ENCODE results near the gene ZNF691. TPM values are rescaled to one million over a fixed set of nuclear protein-coding genes. Genes with fewer than 3 reads are reported as not detected.

Gene ZNF691
- total and polyA plus RNA-seq, 2 donors from 2014 or later, result 11.7 to 17.3 TPM

GRCh38 chr1:42886046-42886739 is 39.8 kb downstream of the ZNF691 start:
- Histone ChIP-seq H3K4me3 (ENCODE audit: low read length in 3 of 3) (no peak overlapping the region), H3K36me3 (ENCODE audit: control insufficient read depth in 2 of 3, insufficient read depth in 3 of 3, low read length in 3 of 3) (no peaks in the 10 kb centered on the region), H3K27ac (ENCODE audit: low read depth in 2 of 2, low read length in 2 of 2) (no peak overlapping the region), H3K4me1 (ENCODE audit: control insufficient read depth in 2 of 3, insufficient read depth in 2 of 3, low read depth in 1 of 3, low read length in 3 of 3) (no peaks in the 10 kb centered on the region), H3K9me3 (ENCODE audit: control insufficient read depth in 2 of 3, insufficient read depth in 1 of 3, low read length in 3 of 3) (no peaks in the 10 kb centered on the region), H3K27me3 (ENCODE audit: control insufficient read depth, insufficient read depth, low read length) (no peaks in the 10 kb centered on the region), H3K9ac (ENCODE audit: low read length in 3 of 3) (no peak overlapping the region)
- TF ChIP-seq CTCF (IDR thresholded peaks at IDR 0.05; ENCODE audit: borderline replicate concordance, extremely low read depth, insufficient read depth), result no peak
- FAIRE-seq (no peak), DNase-seq (no peak)
- intact Hi-C loops (cut with DNase I), result no loop called here

GRCh38 chr1:42886800-42887199 is 40.4 kb downstream of the ZNF691 start:
- H3K9me3 ChIP-seq (ENCODE audit: control insufficient read depth in 2 of 3, insufficient read depth in 1 of 3, low read length in 3 of 3), result no peaks in the 10 kb centered on the region
- DNase-seq (peak in 1 of 5 donors; percentile 35), FAIRE-seq (no peak)
- H3K27ac ChIP-seq (ENCODE audit: low read depth in 2 of 2, low read length in 2 of 2), result no peak overlapping the region
- H3K9ac ChIP-seq (ENCODE audit: low read length in 3 of 3), result no peak overlapping the region
- intact Hi-C loops (cut with DNase I), result no loop called here
- no peak for TF ChIP-seq CTCF (IDR thresholded peaks at IDR 0.05; ENCODE audit: borderline replicate concordance, extremely low read depth, insufficient read depth)
- no peaks in the 10 kb centered on the region for H3K4me1 ChIP-seq (ENCODE audit: control insufficient read depth in 2 of 3, insufficient read depth in 2 of 3, low read depth in 1 of 3, low read length in 3 of 3)
- H3K27me3 ChIP-seq (ENCODE audit: control insufficient read depth, insufficient read depth, low read length), result no peaks in the 10 kb centered on the region
- no peak overlapping the region for H3K4me3 ChIP-seq (ENCODE audit: low read length in 3 of 3)
- no peaks in the 10 kb centered on the region for H3K36me3 ChIP-seq (ENCODE audit: control insufficient read depth in 2 of 3, insufficient read depth in 3 of 3, low read length in 3 of 3)

DNA sequence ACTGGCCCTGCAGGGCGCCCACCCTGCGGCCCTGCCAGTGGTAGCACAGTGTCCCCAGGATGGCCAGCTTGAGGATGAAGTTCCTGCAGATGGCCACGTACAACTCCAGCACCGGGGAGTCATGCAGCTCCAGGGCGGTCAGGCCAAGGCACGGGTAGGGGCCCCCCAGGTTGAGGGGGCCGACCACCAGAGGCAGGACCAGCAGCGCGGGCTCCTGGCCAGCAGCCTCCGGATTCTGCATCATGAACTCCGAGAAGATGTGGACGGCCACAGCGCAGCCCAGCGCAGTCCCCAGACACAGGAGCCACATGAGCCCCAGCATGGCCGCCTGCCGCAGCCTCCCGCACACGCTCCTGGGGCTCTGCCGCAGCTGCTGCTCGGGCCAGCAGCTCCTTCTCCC is 41.0 kb downstream of the ZNF691 start:
- DNase-seq, result no peak
- H3K9ac ChIP-seq (ENCODE audit: low read length in 3 of 3), result no peak overlapping the region
- no peaks in the 10 kb centered on the region for H3K27me3 ChIP-seq (ENCODE audit: control insufficient read depth, insufficient read depth, low read length)
- H3K9me3 ChIP-seq (ENCODE audit: control insufficient read depth in 2 of 3, insufficient read depth in 1 of 3, low read length in 3 of 3), result no peaks in the 10 kb centered on the region
- H3K27ac ChIP-seq (ENCODE audit: low read depth in 2 of 2, low read length in 2 of 2), result no peak overlapping the region
- intact Hi-C loops (cut with DNase I), result no loop called here
- no peak for TF ChIP-seq CTCF (IDR thresholded peaks at IDR 0.05; ENCODE audit: borderline replicate concordance, extremely low read depth, insufficient read depth)
- no peaks in the 10 kb centered on the region for H3K36me3 ChIP-seq (ENCODE audit: control insufficient read depth in 2 of 3, insufficient read depth in 3 of 3, low read length in 3 of 3)
- no peak for FAIRE-seq
- no peaks in the 10 kb centered on the region for H3K4me1 ChIP-seq (ENCODE audit: control insufficient read depth in 2 of 3, insufficient read depth in 2 of 3, low read depth in 1 of 3, low read length in 3 of 3)
- no peak overlapping the region for H3K4me3 ChIP-seq (ENCODE audit: low read length in 3 of 3)

All from kidney (tissue), 14 donors.